B cell (primary cell): ENCODE results near the gene ELOVL1. TPM values are rescaled to one million over a fixed set of nuclear protein-coding genes. Genes with fewer than 3 reads are reported as not detected.
A peak's percentile ranks its signal among the peaks of the same experiment; 100 is the strongest.

Experiments used
- ATAC-seq: fragments of 200-7000 bp; cut with Tn5 transposase; one replicate; pipeline ENCODE4 v1.10.0; 2021; ENCODE audit warnings: low read depth, mild to moderate bottlenecking, moderate number of reproducible peaks, moderate library complexity
- CTCF ChIA-PET: fragments of 350-600 bp; sonication (Branson Sonifier 250); formaldehyde crosslinking; loops from one replicate; lab custom pipeline; 2021; ENCODE audit warnings: antibody characterized with exemption, inconsistent platforms; lab: Charles Lee
- POLR2A ChIA-PET: fragments of 350-600 bp; sonication (Branson Sonifier 250); formaldehyde crosslinking; loops from one replicate; lab custom pipeline; 2021; ENCODE audit warnings: antibody characterized with exemption; lab: Charles Lee
- DNase-seq: peaks from one replicate; pipeline ENCODE4 v3.0.0; 2013
- H2AFZ ChIP-seq: 2 replicates; pipeline ENCODE4 v1.6.1; 2012; ENCODE audit warnings: mild to moderate bottlenecking, low read depth, low read length; ENCODE audit not compliant: insufficient read depth, poor library complexity, severe bottlenecking
- H3K27ac ChIP-seq, 2 donors: 1 replicate in 1 of 2; 2 replicates in 1 of 2; pipeline ENCODE4 v1.5.1; 2012 to 2013; ENCODE audit warnings: low read length in 2 of 2, mild to moderate bottlenecking in 2 of 2, moderate library complexity in 1 of 2
- H3K27me3 ChIP-seq, 4 experiments: fragments of 200-600 bp in 1 of 4; sonication (generic) in 1 of 4; replicated peaks in 1 of 4; 1 replicate in 2 of 4; 2 replicates in 2 of 4; pipeline versions ENCODE4 v1.6.1 to v1.7.0; 2013 to 2016; ENCODE audit warnings: low read length in 3 of 4, mild to moderate bottlenecking in 2 of 4, mixed read lengths in 1 of 4, moderate library complexity in 1 of 4; ENCODE audit not compliant: insufficient read depth in 4 of 4, control insufficient read depth in 3 of 4; ENCODE audit errors: control extremely low read depth in 1 of 4
- H3K36me3 ChIP-seq, 2 experiments: replicated peaks in 1 of 2; 1 replicate in 1 of 2; 2 replicates in 1 of 2; pipeline versions ENCODE4 v1.6.1 to v1.7.1; 2013; ENCODE audit warnings: low read length in 1 of 2; ENCODE audit not compliant: insufficient read depth in 2 of 2, control insufficient read depth in 1 of 2; ENCODE audit errors: control extremely low read depth in 1 of 2, extremely low read depth in 1 of 2
- H3K4me1 ChIP-seq, 2 donors: fragments of 200-600 bp in 1 of 2; sonication (generic) in 1 of 2; 1 replicate in 1 of 2; 2 replicates in 1 of 2; pipeline versions ENCODE4 v1.5.1 to v1.6.1; 2013 to 2017; ENCODE audit warnings: low read length in 2 of 2; ENCODE audit not compliant: control insufficient read depth in 2 of 2, insufficient read depth in 2 of 2
- H3K4me2 ChIP-seq: replicated peaks from 2 replicates; pipeline ENCODE3; 2012; ENCODE audit warnings: mild to moderate bottlenecking, low read depth, low read length; ENCODE audit not compliant: poor library complexity, severe bottlenecking
- H3K4me3 ChIP-seq, 5 experiments: fragments of 200-600 bp in 1 of 5; sonication (generic) in 1 of 5; 1 replicate in 3 of 5; 2 replicates in 2 of 5; pipeline versions ENCODE4 v1.5.1 to v1.7.0; 2011 to 2016; ENCODE audit warnings: low read length in 4 of 5, mild to moderate bottlenecking in 4 of 5, low read depth in 2 of 5, control low read depth in 1 of 5, moderate library complexity in 1 of 5; ENCODE audit not compliant: insufficient read depth in 1 of 5; ENCODE audit errors: control extremely low read depth in 1 of 5, extremely low read depth in 1 of 5
- H3K79me2 ChIP-seq: fragments of 200-600 bp; sonication (generic); one replicate; pipeline ENCODE4 v1.6.0; 2016; ENCODE audit warnings: low read length; ENCODE audit not compliant: control insufficient read depth, insufficient read depth
- H3K9ac ChIP-seq: fragments of 200-600 bp; sonication (generic); 2 replicates; pipeline ENCODE4 v1.6.1; 2017; ENCODE audit warnings: mild to moderate bottlenecking, low read length, moderate library complexity
- H3K9me3 ChIP-seq, 3 donors: one replicate each; pipeline versions ENCODE4 v1.6.1 to v1.7.1; 2013; ENCODE audit warnings: low read length in 2 of 3; ENCODE audit not compliant: control insufficient read depth in 2 of 3, insufficient read depth in 1 of 3; ENCODE audit errors: control extremely low read depth in 1 of 3
- H4K20me1 ChIP-seq: 2 replicates; pipeline ENCODE4 v1.6.0; 2012; ENCODE audit warnings: mild to moderate bottlenecking, low read length; ENCODE audit not compliant: insufficient read depth, control insufficient read depth, poor library complexity, severe bottlenecking
- H3K27ac Mint-ChIP-seq: one replicate; pipeline ENCODE4 v1.8.0; 2021; ENCODE audit warnings: mixed read lengths
- H3K27me3 Mint-ChIP-seq: one replicate; pipeline ENCODE4 v1.8.0; 2021; ENCODE audit warnings: mixed read lengths
- H3K4me1 Mint-ChIP-seq: one replicate; pipeline ENCODE4 v1.8.0; 2021; ENCODE audit warnings: mixed read lengths
- H3K4me3 Mint-ChIP-seq: one replicate; pipeline ENCODE4 v1.8.0; 2021; ENCODE audit warnings: mixed read lengths
- H3K9me3 Mint-ChIP-seq: one replicate; pipeline ENCODE4 v1.8.0; 2022; ENCODE audit warnings: mixed read lengths; ENCODE audit not compliant: insufficient read depth
- EZH2 ChIP-seq: IDR thresholded peaks from 2 replicates; pipeline ENCODE4 v1.6.1; 2012; ENCODE audit warnings: borderline replicate concordance, low read depth, mild to moderate bottlenecking, moderate library complexity, low read length; ENCODE audit not compliant: insufficient read depth, poor library complexity, severe bottlenecking
- WGBS: methylation state at CpG from one replicate; pipeline ENCODE4 v1.1.5; 2013; ENCODE audit warnings: missing lambda C conversion rate; ENCODE audit not compliant: insufficient coverage; 5-methylcytosine and 5-hydroxymethylcytosine counted together
- intact Hi-C: fragments of 100-400 bp; cut with micrococcal nuclease; formaldehyde crosslinking; loops from one replicate; pipeline ENCODE4 v1.10.0; 2022
- polyA plus RNA-seq: library from polyadenylated mRNA; depleted of rRNA; stranded (reverse); fragments of >200 nt; gene quantifications from 2 replicates; pipeline ENCODE4 v1.2.3, GENCODE V29; 2012
- total RNA-seq, 2 donors: library from RNA; stranded (reverse); fragments of 120-200 nt in 1 of 2; gene quantifications; 1 replicate in 1 of 2; 2 replicates in 1 of 2; pipeline versions ENCODE4 v1.2.3 to v1.2.4, GENCODE V29; 2013 to 2022
- TF ChIP-seq, protein P1 (sequence below): fragments of 200-600 bp; IDR thresholded peaks from one replicate; pipeline ENCODE4 v1.8.0; 2022; ENCODE audit warnings: antibody characterized with exemption, mild to moderate bottlenecking

ELOVL1 gene
- total and polyA plus RNA-seq, 2 donors (not counting 1 experiment from before 2014, with no cell fraction given) = 65.4 to 78.8 TPM

DNA sequence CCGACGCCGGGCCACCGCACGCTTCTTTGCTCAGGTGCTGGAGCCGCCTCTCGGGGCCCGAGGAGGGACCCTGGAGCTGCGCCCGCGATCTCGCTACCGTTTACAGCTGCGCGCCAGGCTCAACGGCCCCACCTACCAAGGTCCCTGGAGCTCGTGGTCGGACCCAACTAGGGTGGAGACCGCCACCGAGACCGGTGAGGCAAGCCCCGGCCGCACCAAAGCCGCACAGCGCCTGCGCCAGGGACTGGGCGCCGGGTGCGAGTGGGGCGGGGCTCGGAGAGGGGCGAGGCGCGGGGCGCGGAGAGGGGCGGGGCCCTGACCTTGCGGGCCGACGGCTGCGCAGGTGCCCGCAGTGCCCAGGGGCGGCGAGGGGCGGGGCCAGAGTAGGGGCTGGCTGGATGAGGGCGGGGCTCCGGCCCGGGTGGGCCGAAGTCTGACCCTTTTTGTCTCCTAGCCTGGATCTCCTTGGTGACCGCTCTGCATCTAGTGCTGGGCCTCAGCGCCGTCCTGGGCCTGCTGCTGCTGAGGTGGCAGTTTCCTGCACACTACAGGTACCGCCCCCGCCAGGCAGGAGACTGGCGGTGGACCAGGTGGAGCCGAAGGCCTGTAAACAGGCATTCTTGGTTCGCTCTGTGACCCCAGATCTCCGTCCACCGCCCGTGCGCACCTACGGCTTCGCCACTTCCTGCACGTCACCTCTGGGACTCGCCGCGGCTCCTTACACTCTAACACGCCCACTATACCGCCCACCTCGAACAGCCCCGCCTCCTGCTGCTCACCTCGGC lies 18.8 kb downstream of the ELOVL1 start:
- ATAC-seq (peak; percentile 84), DNase-seq (peak; percentile 78)
- intact Hi-C loops = loop anchor here (1.0 kb wide), 2 partner anchors 9 to 19 kb away; partner anchors contain the start of genes CDC20 and ELOVL1
- Mint-ChIP-seq H3K4me3 (peak overlapping the region; percentile 89), H3K27ac (peak overlapping the region; percentile 97), H3K4me1 (peaks cover 13% of the 10 kb centered on the region), H3K27me3 (no peaks in the 10 kb centered on the region), H3K9me3 (no peaks in the 10 kb centered on the region)
- H3K27ac ChIP-seq = peak overlapping the region; percentile 80 to 87
- H3K79me2 ChIP-seq = no peaks in the 10 kb centered on the region
- no peaks in the 10 kb centered on the region for H3K36me3 ChIP-seq
- H2AFZ ChIP-seq = peak overlapping the region; percentile 59
- WGBS = 62% methylated on average over 69 of the region's 72 CpGs
- peaks cover 4 to 5% of the 10 kb centered on the region in 2 donors for H3K4me1 ChIP-seq
- peak overlapping the region in 4 of 5 experiments; percentile 34 to 64 (median 46) for H3K4me3 ChIP-seq
- no peaks in the 10 kb centered on the region for H3K27me3 ChIP-seq
- H3K9me3 ChIP-seq = no peaks in the 10 kb centered on the region
- POLR2A ChIA-PET = interaction anchor here (0.6 to 2.0 kb wide), 2 partner anchors 10 to 27 kb away, joined by 5 to 6 read pairs; partner anchors contain the start of gene CDC20
- H3K4me2 ChIP-seq = peak overlapping the region; percentile 67
- H3K9ac ChIP-seq = peak overlapping the region; percentile 47
- CTCF ChIA-PET = interaction anchor here (0.9 kb wide), 1 partner anchor 110 kb away, joined by 3 read pairs; no protein-coding TSS in a partner anchor
- H4K20me1 ChIP-seq = no peaks in the 10 kb centered on the region
- TF ChIP-seq EZH2 = no peak
- TF ChIP-seq, protein P1, sequence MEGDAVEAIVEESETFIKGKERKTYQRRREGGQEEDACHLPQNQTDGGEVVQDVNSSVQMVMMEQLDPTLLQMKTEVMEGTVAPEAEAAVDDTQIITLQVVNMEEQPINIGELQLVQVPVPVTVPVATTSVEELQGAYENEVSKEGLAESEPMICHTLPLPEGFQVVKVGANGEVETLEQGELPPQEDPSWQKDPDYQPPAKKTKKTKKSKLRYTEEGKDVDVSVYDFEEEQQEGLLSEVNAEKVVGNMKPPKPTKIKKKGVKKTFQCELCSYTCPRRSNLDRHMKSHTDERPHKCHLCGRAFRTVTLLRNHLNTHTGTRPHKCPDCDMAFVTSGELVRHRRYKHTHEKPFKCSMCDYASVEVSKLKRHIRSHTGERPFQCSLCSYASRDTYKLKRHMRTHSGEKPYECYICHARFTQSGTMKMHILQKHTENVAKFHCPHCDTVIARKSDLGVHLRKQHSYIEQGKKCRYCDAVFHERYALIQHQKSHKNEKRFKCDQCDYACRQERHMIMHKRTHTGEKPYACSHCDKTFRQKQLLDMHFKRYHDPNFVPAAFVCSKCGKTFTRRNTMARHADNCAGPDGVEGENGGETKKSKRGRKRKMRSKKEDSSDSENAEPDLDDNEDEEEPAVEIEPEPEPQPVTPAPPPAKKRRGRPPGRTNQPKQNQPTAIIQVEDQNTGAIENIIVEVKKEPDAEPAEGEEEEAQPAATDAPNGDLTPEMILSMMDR = no peak
